HEK293 (cell line): ENCODE data around the gene VPS9D1.

Experiments used
- BCL11A ChIP-seq: fragments of 450-650 bp; formaldehyde crosslinking; IDR thresholded peaks from 2 replicates; pipeline ENCODE4 v1.5.1; 2016; ENCODE audit warnings: low read depth, missing biosample characterization, missing genetic modification characterization
- BCL11B ChIP-seq: fragments of 450-650 bp; formaldehyde crosslinking; IDR thresholded peaks from 2 replicates; pipeline ENCODE4 v1.5.1; 2016; ENCODE audit warnings: low read depth, missing biosample characterization, missing genetic modification characterization
- EGR2 ChIP-seq: fragments of 450-650 bp; formaldehyde crosslinking; IDR thresholded peaks from 2 replicates; pipeline ENCODE4 v1.5.1; 2016; ENCODE audit warnings: low read depth, missing biosample characterization, missing genetic modification characterization
- KLF10 ChIP-seq: fragments of 450-650 bp; IDR thresholded peaks from 2 replicates; pipeline ENCODE4 v1.5.1; 2018; ENCODE audit warnings: missing biosample characterization, mild to moderate bottlenecking, missing genetic modification characterization
- SETDB1 ChIP-seq: IDR thresholded peaks from one replicate; pipeline ENCODE4 v1.6.1; 2017; ENCODE audit warnings: mild to moderate bottlenecking, low read length, moderate library complexity, mixed read lengths; ENCODE audit not compliant: insufficient read length
- SP2 ChIP-seq: fragments of 450-650 bp; formaldehyde crosslinking; IDR thresholded peaks from 2 replicates; pipeline ENCODE4 v1.5.1; 2016; ENCODE audit warnings: missing biosample characterization, missing genetic modification characterization
- SP7 ChIP-seq: fragments of 450-650 bp; formaldehyde crosslinking; IDR thresholded peaks from 2 replicates; pipeline ENCODE4 v1.5.1; 2016; ENCODE audit warnings: missing biosample characterization, missing genetic modification characterization
- ZEB2 ChIP-seq: fragments of 450-650 bp; formaldehyde crosslinking; IDR thresholded peaks from 2 replicates; pipeline ENCODE4 v1.5.1; 2016; ENCODE audit warnings: missing biosample characterization, missing genetic modification characterization
- ZNF114 ChIP-seq: fragments of 450-650 bp; formaldehyde crosslinking; IDR thresholded peaks from 2 replicates; pipeline ENCODE4 v1.5.0; 2017; ENCODE audit warnings: missing biosample characterization, missing genetic modification characterization
- ZNF16 ChIP-seq: fragments of 450-650 bp; formaldehyde crosslinking; IDR thresholded peaks from 2 replicates; pipeline ENCODE4 v1.5.1; 2016; ENCODE audit warnings: low read depth, missing biosample characterization, missing genetic modification characterization
- ZNF2 ChIP-seq: fragments of 450-650 bp; formaldehyde crosslinking; IDR thresholded peaks from 2 replicates; pipeline ENCODE4 v1.5.1; 2016; ENCODE audit warnings: missing biosample characterization, missing genetic modification characterization
- ZNF202 ChIP-seq: fragments of 450-650 bp; formaldehyde crosslinking; IDR thresholded peaks from 2 replicates; pipeline ENCODE4 v1.5.1; 2016; ENCODE audit warnings: missing biosample characterization, missing genetic modification characterization, borderline replicate concordance
- ZNF214 ChIP-seq: fragments of 450-650 bp; formaldehyde crosslinking; IDR thresholded peaks from 2 replicates; pipeline ENCODE4 v1.5.1; 2017; ENCODE audit warnings: missing biosample characterization, mild to moderate bottlenecking, missing genetic modification characterization, borderline replicate concordance
- ZNF223 ChIP-seq: fragments of 450-650 bp; formaldehyde crosslinking; IDR thresholded peaks from 2 replicates; pipeline ENCODE4 v1.5.1; 2016; ENCODE audit warnings: missing biosample characterization, missing genetic modification characterization
- ZNF677 ChIP-seq: fragments of 450-650 bp; IDR thresholded peaks from 2 replicates; pipeline ENCODE4 v1.5.0; 2018; ENCODE audit warnings: missing biosample characterization, mild to moderate bottlenecking, missing genetic modification characterization, moderate library complexity
- ZNF707 ChIP-seq: fragments of 450-650 bp; formaldehyde crosslinking; IDR thresholded peaks from 2 replicates; pipeline ENCODE4 v1.5.1; 2016; ENCODE audit warnings: missing biosample characterization, missing genetic modification characterization
- ZNF76 ChIP-seq: fragments of 450-650 bp; formaldehyde crosslinking; IDR thresholded peaks from 2 replicates; pipeline ENCODE4; 2016; ENCODE audit warnings: low read depth, missing biosample characterization, missing genetic modification characterization, borderline replicate concordance
- ZNF785 ChIP-seq: fragments of 450-650 bp; formaldehyde crosslinking; IDR thresholded peaks from 2 replicates; pipeline ENCODE4 v1.5.1; 2016; ENCODE audit warnings: missing biosample characterization, missing genetic modification characterization
- ZSCAN18 ChIP-seq: fragments of 450-650 bp; formaldehyde crosslinking; IDR thresholded peaks from 2 replicates; pipeline ENCODE4 v1.5.1; 2016; ENCODE audit warnings: missing biosample characterization, missing genetic modification characterization
- TF ChIP-seq, protein P1 (sequence below): fragments of 450-650 bp; formaldehyde crosslinking; IDR thresholded peaks from 2 replicates; pipeline ENCODE4 v1.5.1; 2016; ENCODE audit warnings: missing biosample characterization, missing genetic modification characterization
- TF ChIP-seq, protein P2 (sequence below): fragments of 450-650 bp; formaldehyde crosslinking; IDR thresholded peaks from 2 replicates; pipeline ENCODE4 v1.5.1; 2016; ENCODE audit warnings: missing biosample characterization, missing genetic modification characterization
- TF ChIP-seq, protein P3 (sequence below): fragments of 450-650 bp; formaldehyde crosslinking; IDR thresholded peaks from 2 replicates; pipeline ENCODE4 v1.5.1; 2016; ENCODE audit warnings: missing biosample characterization, missing genetic modification characterization
- TF ChIP-seq, protein P4 (sequence below): fragments of 450-650 bp; formaldehyde crosslinking; IDR thresholded peaks from 2 replicates; pipeline ENCODE4 v1.5.1; 2016; ENCODE audit warnings: missing biosample characterization, missing genetic modification characterization
- TF ChIP-seq, protein P5 (sequence below): fragments of 450-650 bp; formaldehyde crosslinking; IDR thresholded peaks from 2 replicates; pipeline ENCODE4 v1.5.1; 2017; ENCODE audit warnings: missing biosample characterization, missing genetic modification characterization
- TF ChIP-seq, protein P6 (sequence below): fragments of 450-650 bp; formaldehyde crosslinking; IDR thresholded peaks from 2 replicates; pipeline ENCODE4 v1.5.1; 2016; ENCODE audit warnings: missing biosample characterization, missing genetic modification characterization

Gene VPS9D1

DNA sequence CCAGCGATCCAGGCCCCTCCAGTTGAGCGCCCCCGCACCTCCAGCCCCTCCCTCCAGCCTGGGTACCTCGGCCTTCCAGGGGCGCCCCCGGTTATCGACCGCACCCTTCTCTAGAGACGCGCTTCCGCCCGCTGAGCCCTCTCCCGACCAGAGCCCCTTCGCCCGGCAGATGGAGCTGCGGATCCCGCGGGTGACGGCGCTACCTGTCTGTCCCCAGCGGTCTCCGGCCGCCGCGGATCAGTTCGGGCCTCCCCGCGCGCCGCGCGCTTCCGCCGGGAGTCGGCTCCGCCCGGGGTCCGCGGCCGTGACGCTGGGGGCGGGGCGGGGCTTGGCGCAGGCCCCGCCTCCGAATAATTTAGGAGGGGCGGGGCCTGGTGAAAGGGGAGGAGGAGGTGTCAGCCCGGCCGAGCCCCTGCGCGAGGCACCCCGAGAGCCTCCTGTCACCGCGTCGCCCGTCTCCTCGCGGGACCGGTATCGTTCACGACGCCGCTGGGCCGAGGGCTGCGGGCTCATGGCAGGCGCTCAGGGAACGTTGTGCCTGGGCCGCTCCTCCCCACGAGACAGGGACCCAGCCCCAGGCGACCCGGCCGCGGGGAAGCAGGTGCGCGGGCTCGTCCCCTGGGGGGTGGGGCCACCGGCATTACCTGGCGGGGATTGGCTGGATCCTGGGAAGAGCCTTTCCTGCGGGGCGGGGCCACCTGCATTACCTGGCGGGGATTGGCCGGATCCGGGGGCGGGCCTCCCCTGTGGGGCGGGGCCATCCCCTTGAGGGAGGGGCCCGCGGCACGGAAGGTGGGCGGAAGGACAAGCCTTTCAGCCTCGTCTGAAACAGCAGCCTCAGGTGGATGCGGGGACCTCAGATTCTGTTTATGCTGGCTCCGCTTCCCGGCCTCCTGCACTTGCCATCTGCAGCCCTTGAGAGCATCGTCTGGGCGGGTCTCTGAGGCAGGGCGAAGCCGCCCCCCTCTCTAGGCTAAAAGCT lies 19.0 kb downstream of the VPS9D1 start, which contains the start of gene SPATA2L (continued):
- TF ChIP-seq, protein P1, sequence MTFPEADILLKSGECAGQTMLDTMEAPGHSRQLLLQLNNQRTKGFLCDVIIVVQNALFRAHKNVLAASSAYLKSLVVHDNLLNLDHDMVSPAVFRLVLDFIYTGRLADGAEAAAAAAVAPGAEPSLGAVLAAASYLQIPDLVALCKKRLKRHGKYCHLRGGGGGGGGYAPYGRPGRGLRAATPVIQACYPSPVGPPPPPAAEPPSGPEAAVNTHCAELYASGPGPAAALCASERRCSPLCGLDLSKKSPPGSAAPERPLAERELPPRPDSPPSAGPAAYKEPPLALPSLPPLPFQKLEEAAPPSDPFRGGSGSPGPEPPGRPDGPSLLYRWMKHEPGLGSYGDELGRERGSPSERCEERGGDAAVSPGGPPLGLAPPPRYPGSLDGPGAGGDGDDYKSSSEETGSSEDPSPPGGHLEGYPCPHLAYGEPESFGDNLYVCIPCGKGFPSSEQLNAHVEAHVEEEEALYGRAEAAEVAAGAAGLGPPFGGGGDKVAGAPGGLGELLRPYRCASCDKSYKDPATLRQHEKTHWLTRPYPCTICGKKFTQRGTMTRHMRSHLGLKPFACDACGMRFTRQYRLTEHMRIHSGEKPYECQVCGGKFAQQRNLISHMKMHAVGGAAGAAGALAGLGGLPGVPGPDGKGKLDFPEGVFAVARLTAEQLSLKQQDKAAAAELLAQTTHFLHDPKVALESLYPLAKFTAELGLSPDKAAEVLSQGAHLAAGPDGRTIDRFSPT (tag by site-specific recombination): no peak
- TF ChIP-seq ZNF16 (tag by site-specific recombination): no peak
- TF ChIP-seq ZNF214 (tag by site-specific recombination): no peak
- TF ChIP-seq, protein P2, sequence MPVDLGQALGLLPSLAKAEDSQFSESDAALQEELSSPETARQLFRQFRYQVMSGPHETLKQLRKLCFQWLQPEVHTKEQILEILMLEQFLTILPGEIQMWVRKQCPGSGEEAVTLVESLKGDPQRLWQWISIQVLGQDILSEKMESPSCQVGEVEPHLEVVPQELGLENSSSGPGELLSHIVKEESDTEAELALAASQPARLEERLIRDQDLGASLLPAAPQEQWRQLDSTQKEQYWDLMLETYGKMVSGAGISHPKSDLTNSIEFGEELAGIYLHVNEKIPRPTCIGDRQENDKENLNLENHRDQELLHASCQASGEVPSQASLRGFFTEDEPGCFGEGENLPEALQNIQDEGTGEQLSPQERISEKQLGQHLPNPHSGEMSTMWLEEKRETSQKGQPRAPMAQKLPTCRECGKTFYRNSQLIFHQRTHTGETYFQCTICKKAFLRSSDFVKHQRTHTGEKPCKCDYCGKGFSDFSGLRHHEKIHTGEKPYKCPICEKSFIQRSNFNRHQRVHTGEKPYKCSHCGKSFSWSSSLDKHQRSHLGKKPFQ (tag by site-specific recombination): no peak
- no peak for TF ChIP-seq BCL11B (tag by site-specific recombination)
- TF ChIP-seq SP7 (tag by site-specific recombination): no peak
- no peak for TF ChIP-seq ZNF677 (tag by site-specific recombination)
- TF ChIP-seq ZNF2: no peak
- peak; percentile 96 for TF ChIP-seq KLF10 (tag by site-specific recombination)
- TF ChIP-seq ZNF202 (tag by site-specific recombination): no peak
- TF ChIP-seq BCL11A (tag by site-specific recombination): no peak
- TF ChIP-seq EGR2 (tag by site-specific recombination): peak; percentile 46; the same call in 1 of the 2 replicates
- TF ChIP-seq, protein P3, sequence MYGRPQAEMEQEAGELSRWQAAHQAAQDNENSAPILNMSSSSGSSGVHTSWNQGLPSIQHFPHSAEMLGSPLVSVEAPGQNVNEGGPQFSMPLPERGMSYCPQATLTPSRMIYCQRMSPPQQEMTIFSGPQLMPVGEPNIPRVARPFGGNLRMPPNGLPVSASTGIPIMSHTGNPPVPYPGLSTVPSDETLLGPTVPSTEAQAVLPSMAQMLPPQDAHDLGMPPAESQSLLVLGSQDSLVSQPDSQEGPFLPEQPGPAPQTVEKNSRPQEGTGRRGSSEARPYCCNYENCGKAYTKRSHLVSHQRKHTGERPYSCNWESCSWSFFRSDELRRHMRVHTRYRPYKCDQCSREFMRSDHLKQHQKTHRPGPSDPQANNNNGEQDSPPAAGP (tag by site-specific recombination): no peak
- no peak for TF ChIP-seq SETDB1
- TF ChIP-seq ZNF114 (tag by site-specific recombination): no peak
- TF ChIP-seq ZNF785 (tag by site-specific recombination): no peak
- TF ChIP-seq, protein P4, sequence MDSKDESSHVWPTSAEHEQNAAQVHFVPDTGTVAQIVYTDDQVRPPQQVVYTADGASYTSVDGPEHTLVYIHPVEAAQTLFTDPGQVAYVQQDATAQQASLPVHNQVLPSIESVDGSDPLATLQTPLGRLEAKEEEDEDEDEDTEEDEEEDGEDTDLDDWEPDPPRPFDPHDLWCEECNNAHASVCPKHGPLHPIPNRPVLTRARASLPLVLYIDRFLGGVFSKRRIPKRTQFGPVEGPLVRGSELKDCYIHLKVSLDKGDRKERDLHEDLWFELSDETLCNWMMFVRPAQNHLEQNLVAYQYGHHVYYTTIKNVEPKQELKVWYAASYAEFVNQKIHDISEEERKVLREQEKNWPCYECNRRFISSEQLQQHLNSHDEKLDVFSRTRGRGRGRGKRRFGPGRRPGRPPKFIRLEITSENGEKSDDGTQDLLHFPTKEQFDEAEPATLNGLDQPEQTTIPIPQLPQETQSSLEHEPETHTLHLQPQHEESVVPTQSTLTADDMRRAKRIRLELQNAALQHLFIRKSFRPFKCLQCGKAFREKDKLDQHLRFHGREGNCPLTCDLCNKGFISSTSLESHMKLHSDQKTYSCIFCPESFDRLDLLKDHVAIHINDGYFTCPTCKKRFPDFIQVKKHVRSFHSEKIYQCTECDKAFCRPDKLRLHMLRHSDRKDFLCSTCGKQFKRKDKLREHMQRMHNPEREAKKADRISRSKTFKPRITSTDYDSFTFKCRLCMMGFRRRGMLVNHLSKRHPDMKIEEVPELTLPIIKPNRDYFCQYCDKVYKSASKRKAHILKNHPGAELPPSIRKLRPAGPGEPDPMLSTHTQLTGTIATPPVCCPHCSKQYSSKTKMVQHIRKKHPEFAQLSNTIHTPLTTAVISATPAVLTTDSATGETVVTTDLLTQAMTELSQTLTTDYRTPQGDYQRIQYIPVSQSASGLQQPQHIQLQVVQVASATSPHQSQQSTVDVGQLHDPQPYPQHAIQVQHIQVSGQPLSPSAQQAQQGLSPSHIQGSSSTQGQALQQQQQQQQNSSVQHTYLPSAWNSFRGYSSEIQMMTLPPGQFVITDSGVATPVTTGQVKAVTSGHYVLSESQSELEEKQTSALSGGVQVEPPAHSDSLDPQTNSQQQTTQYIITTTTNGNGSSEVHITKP: peak; percentile 54; the same call in 1 of the 2 replicates
- TF ChIP-seq, protein P5, sequence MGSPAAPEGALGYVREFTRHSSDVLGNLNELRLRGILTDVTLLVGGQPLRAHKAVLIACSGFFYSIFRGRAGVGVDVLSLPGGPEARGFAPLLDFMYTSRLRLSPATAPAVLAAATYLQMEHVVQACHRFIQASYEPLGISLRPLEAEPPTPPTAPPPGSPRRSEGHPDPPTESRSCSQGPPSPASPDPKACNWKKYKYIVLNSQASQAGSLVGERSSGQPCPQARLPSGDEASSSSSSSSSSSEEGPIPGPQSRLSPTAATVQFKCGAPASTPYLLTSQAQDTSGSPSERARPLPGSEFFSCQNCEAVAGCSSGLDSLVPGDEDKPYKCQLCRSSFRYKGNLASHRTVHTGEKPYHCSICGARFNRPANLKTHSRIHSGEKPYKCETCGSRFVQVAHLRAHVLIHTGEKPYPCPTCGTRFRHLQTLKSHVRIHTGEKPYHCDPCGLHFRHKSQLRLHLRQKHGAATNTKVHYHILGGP: no peak
- TF ChIP-seq ZNF223 (tag by site-specific recombination): no peak
- peak; percentile 95 for TF ChIP-seq SP2
- TF ChIP-seq ZNF707 (tag by site-specific recombination): no peak
- TF ChIP-seq ZNF76 (tag by site-specific recombination): no peak
- no peak for TF ChIP-seq ZSCAN18 (tag by site-specific recombination)
- peak; percentile 72; the same call in 1 of the 2 replicates for TF ChIP-seq ZEB2 (tag by site-specific recombination)
- TF ChIP-seq, protein P6, sequence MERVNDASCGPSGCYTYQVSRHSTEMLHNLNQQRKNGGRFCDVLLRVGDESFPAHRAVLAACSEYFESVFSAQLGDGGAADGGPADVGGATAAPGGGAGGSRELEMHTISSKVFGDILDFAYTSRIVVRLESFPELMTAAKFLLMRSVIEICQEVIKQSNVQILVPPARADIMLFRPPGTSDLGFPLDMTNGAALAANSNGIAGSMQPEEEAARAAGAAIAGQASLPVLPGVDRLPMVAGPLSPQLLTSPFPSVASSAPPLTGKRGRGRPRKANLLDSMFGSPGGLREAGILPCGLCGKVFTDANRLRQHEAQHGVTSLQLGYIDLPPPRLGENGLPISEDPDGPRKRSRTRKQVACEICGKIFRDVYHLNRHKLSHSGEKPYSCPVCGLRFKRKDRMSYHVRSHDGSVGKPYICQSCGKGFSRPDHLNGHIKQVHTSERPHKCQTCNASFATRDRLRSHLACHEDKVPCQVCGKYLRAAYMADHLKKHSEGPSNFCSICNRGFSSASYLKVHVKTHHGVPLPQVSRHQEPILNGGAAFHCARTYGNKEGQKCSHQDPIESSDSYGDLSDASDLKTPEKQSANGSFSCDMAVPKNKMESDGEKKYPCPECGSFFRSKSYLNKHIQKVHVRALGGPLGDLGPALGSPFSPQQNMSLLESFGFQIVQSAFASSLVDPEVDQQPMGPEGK (tag by site-specific recombination): peak; percentile 73
